AG04450 (cell line): ENCODE results near the gene GOLGA8A. TPM values are rescaled to one million over a fixed set of nuclear protein-coding genes. Genes with fewer than 3 reads are reported as not detected.

Source experiments
- CTCF ChIA-PET: fragments of 300-600, 350-600 bp; formaldehyde crosslinking; extraction: SDS; loops from one replicate; lab custom pipeline; 2022; ENCODE audit warnings: antibody characterized with exemption, inconsistent platforms; lab: Charles Lee
- POLR2A ChIA-PET: fragments of 350-600 bp; formaldehyde crosslinking; extraction: SDS; loops from one replicate; lab custom pipeline; 2021; ENCODE audit warnings: antibody characterized with exemption, inconsistent platforms; lab: Yijun Ruan, JAX
- DNase-seq: peaks from one replicate; pipeline ENCODE4 v3.0.0-alpha.2; 2011; ENCODE audit warnings: low read depth, low spot score
- H3K27ac ChIP-seq: one replicate; pipeline ENCODE4 v1.5.1; 2012; ENCODE audit warnings: low read depth, low read length, control low read depth
- H3K27me3 ChIP-seq: one replicate; pipeline ENCODE4 v1.6.0; 2012; ENCODE audit warnings: low read length; ENCODE audit not compliant: control insufficient read depth, insufficient read depth
- H3K4me3 ChIP-seq: 2 replicates; pipeline ENCODE4 v1.5.1; 2011; ENCODE audit warnings: mild to moderate bottlenecking, low read depth, low read length, control low read depth
- H3K9me3 ChIP-seq: 2 replicates; pipeline ENCODE4 v1.5.1; 2012; ENCODE audit warnings: low read length; ENCODE audit not compliant: control insufficient read depth, insufficient read depth
- polyA minus RNA-seq: library from RNA; depleted of rRNA, polyadenylated mRNA; stranded (reverse); fragments of >200 nt; gene quantifications from 2 replicates; pipeline ENCODE4 v1.2.3, GENCODE V29; 2011; rRNA and poly(A)+ RNA removed
- polyA plus RNA-seq: library from polyadenylated mRNA; depleted of rRNA; stranded (reverse); fragments of >200 nt; gene quantifications from 2 replicates; pipeline ENCODE4 v1.2.3, GENCODE V29; 2011; rRNA removed
- TF ChIP-seq, protein P1 (sequence below): IDR thresholded peaks from 2 replicates; pipeline ENCODE4 v1.5.1; 2011; ENCODE audit warnings: low read depth, low read length, control low read depth, inconsistent platforms

The GOLGA8A gene, protein sequence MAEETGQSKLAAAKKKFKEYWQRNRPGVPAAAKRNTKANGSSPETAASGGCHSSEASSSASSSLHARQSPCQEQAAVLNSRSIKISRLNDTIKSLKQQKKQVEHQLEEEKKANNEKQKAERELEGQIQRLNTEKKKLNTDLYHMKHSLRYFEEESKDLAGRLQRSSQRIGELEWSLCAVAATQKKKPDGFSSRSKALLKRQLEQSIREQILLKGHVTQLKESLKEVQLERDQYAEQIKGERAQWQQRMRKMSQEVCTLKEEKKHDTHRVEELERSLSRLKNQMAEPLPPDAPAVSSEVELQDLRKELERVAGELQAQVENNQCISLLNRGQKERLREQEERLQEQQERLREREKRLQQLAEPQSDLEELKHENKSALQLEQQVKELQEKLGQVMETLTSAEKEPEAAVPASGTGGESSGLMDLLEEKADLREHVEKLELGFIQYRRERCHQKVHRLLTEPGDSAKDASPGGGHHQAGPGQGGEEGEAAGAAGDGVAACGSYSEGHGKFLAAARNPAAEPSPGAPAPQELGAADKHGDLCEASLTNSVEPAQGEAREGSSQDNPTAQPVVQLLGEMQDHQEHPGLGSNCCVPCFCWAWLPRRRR
- 6.4 and 7.2 TPM in 2 replicates for polyA plus RNA-seq
- polyA minus RNA-seq, result 1.00 and 2.4 TPM in 2 replicates

DNA sequence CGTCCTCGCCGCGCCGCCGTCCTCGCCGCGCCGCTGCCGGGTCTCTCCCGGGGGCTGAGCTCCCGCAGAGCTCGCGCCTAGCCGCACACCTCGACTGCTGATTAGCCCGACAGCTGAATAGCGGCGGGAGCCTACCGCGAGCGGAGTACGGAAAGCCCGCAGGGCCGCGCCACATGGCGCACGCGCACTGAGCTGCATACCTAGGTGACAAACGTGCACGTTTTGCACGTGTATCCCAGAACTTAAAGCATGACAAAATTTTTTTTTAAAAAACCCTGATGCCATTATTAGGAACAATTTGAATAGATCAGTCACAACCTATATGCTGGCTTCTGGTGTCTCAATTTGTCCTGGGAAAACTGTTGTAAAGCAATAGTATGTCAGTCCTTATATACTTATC, at the start of gene GOLGA8A:
Gene GOLGA8A, minus strand, starts transcription at position 122 of the 400 bp plus-strand sequence. CDS start 48,117 bp downstream, outside the sequence.
- CTCF ChIA-PET, result interaction anchor here (0.5 kb wide), 1 partner anchor 59 kb away, joined by 3 read pairs; no protein-coding TSS in a partner anchor
- Histone ChIP-seq H3K9me3 (no peaks in the 10 kb centered on the region), H3K27ac (no peak within 1 kb of the TSS), H3K4me3 (peak within 1 kb of the TSS; percentile 58), H3K27me3 (no peaks in the 10 kb centered on the region)
- no peak for DNase-seq
- TF ChIP-seq, protein P1, sequence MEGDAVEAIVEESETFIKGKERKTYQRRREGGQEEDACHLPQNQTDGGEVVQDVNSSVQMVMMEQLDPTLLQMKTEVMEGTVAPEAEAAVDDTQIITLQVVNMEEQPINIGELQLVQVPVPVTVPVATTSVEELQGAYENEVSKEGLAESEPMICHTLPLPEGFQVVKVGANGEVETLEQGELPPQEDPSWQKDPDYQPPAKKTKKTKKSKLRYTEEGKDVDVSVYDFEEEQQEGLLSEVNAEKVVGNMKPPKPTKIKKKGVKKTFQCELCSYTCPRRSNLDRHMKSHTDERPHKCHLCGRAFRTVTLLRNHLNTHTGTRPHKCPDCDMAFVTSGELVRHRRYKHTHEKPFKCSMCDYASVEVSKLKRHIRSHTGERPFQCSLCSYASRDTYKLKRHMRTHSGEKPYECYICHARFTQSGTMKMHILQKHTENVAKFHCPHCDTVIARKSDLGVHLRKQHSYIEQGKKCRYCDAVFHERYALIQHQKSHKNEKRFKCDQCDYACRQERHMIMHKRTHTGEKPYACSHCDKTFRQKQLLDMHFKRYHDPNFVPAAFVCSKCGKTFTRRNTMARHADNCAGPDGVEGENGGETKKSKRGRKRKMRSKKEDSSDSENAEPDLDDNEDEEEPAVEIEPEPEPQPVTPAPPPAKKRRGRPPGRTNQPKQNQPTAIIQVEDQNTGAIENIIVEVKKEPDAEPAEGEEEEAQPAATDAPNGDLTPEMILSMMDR, result no peak
- POLR2A ChIA-PET, result interaction anchor here (1.0 kb wide), 1 partner anchor 95 kb away, joined by 3 read pairs; the partner anchor contains the start of gene NOP10

DNA sequence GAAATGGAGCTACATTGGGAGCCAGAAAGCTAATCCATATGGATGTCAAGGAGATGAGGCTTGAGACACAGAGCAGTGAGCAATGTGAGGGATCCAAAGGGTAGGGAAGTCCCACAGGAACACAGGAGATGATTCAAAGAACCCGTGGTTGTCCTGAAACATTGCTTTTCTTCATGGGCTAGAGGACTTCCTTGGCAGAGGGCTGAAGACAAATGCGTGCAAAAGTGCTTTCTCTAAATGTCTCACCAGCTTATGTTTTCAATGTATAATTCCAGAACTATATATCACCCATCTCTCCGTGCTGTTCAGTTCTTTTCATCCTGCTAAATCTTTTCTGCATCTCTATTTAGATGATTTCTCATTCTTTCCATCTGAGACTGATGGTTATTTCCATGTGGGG, 46.0 kb upstream of the GOLGA8A start:
- TF ChIP-seq, protein P1, result no peak
- ChIA-PET CTCF (no interaction called here), POLR2A (no interaction called here)
- Histone ChIP-seq H3K27me3 (peaks cover 12% of the 10 kb centered on the region), H3K27ac (no peak overlapping the region), H3K9me3 (no peaks in the 10 kb centered on the region), H3K4me3 (no peak overlapping the region)
- DNase-seq, result no peak

DNA sequence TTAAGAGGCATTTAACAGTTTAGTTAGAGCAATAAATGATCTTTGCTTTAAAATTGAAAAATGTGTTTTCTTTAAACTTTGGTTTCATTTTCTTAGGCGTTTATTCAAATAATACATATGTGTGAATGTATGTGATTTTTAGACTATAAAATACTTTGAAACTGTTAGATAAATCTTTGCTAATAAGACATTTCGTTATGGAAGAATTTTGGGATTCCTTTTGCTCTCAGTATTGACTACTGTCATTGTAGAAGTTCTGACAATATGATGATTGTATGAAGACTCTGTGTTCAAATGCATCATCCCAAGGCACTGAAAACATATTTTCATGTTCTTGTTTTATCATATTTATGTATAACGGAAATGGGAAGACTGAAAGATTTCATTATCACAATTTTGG, 43.8 kb upstream of the GOLGA8A start:
- TF ChIP-seq, protein P1, result no peak
- DNase-seq, result no peak
- CTCF ChIA-PET, result no interaction called here
- H3K27me3 ChIP-seq, result peaks cover 12% of the 10 kb centered on the region
- H3K4me3 ChIP-seq, result no peak overlapping the region
- no peak overlapping the region for H3K27ac ChIP-seq
- H3K9me3 ChIP-seq, result no peaks in the 10 kb centered on the region
- POLR2A ChIA-PET, result no interaction called here

- TF ChIP-seq, protein P1, result no peak
- CTCF ChIA-PET, result no interaction called here
Measured at GRCh38 chr15:34473840-34474239, 36.2 kb upstream of the GOLGA8A start.

DNA sequence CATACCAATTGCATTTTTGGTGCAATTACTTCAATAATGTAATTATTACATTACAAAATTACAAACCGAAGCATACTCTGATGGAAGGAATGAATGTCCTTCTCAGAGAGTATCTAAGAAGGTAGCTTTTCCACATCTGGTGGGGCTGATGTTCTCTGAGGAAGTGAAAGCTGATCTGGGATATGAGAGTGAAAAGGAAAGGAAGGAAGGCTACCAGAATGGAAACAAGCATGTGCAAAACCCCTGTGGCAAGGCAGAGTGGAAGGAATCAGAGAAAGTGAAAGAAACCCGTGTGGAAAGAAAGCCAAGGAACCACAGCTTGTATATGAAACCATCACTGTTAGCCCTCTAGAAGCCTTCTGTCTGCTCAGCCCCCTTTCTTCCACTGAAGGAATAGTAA, 35.3 kb upstream of the GOLGA8A start:
- Histone ChIP-seq H3K27me3 (peaks cover 3% of the 10 kb centered on the region), H3K9me3 (no peaks in the 10 kb centered on the region), H3K27ac (no peak overlapping the region), H3K4me3 (no peak overlapping the region)
- POLR2A ChIA-PET, result no interaction called here
- no peak for DNase-seq
- CTCF ChIA-PET, result no interaction called here
- TF ChIP-seq, protein P1, result no peak

More at GRCh38 chr15:34473840-34474239, 36.2 kb upstream of the GOLGA8A start:
- DNase-seq, result no peak
- no peak overlapping the region for H3K27ac ChIP-seq
- POLR2A ChIA-PET, result no interaction called here
- H3K4me3 ChIP-seq, result no peak overlapping the region
- peaks cover 3% of the 10 kb centered on the region for H3K27me3 ChIP-seq
- no peaks in the 10 kb centered on the region for H3K9me3 ChIP-seq
